GM12891 (cell line): ENCODE results near the gene CSH1.
A peak's percentile ranks its signal among the peaks of the same experiment; 100 is the strongest.
"Not testable (repeated sequence)": the region's sequence is repeated elsewhere in the genome, so short reads cannot be mapped to it uniquely, and the experiment has no call there.

Experiments used
- DNase-seq: peaks from one replicate; pipeline ENCODE4 v3.0.0; 2011; ENCODE audit warnings: low spot score; ENCODE audit not compliant: insufficient read length
- FAIRE-seq: peaks from 2 replicates; lab custom pipeline; 2011; peaks lifted over from hg19 to GRCh38; lab: Jason Lieb, UNC
- PAX5 ChIP-seq: IDR thresholded peaks from 2 replicates; pipeline ENCODE4 v1.6.1; 2011; ENCODE audit warnings: low read length, moderate library complexity, mild to moderate bottlenecking; ENCODE audit not compliant: insufficient read depth, severe bottlenecking
- POLR2A ChIP-seq: IDR thresholded peaks from 2 replicates; pipeline ENCODE4 v1.6.1; 2011; ENCODE audit warnings: low read depth, low read length, control low read depth
- POLR2AphosphoS5 ChIP-seq: IDR thresholded peaks from 2 replicates; pipeline ENCODE4 v1.6.1; 2011; ENCODE audit warnings: low read depth, low read length, control low read depth
- POU2F2 ChIP-seq: IDR thresholded peaks from 2 replicates; pipeline ENCODE4 v1.6.1; 2011; ENCODE audit warnings: low read depth, mild to moderate bottlenecking, control low read depth, low read length, moderate library complexity
- SPI1 ChIP-seq: IDR thresholded peaks from 2 replicates; pipeline ENCODE4 v1.6.1; 2011; ENCODE audit warnings: low read depth, low read length, control low read depth
- TAF1 ChIP-seq: IDR thresholded peaks from 2 replicates; pipeline ENCODE4 v1.6.1; 2011; ENCODE audit warnings: low read depth, low read length, control low read depth

CSH1 gene

GRCh38 chr17:63918305-63918704, 21.9 kb upstream of the CSH1 start:
- TF ChIP-seq POLR2A (no peak), POLR2AphosphoS5 (no peak), SPI1 (no peak), TAF1 (no peak), PAX5 (no peak)
- DNase-seq (no peak), FAIRE-seq (no peak)

- FAIRE-seq (no peak), DNase-seq (no peak)
- TF ChIP-seq POLR2A, result no peak
- no peak for TF ChIP-seq TAF1
- TF ChIP-seq SPI1, result no peak
- TF ChIP-seq PAX5, result no peak
- TF ChIP-seq POLR2AphosphoS5, result no peak
- no peak for TF ChIP-seq POU2F2
Measured at GRCh38 chr17:63917646-63918045, 21.3 kb upstream of the CSH1 start.

GRCh38 chr17:63917206-63917605, 20.8 kb upstream of the CSH1 start:
- DNase-seq, FAIRE-seq: not testable (repeated sequence)

- no peak for TF ChIP-seq TAF1
- TF ChIP-seq SPI1, result no peak
- no peak for TF ChIP-seq PAX5
- no peak for TF ChIP-seq POLR2A
- no peak for TF ChIP-seq POU2F2
- no peak for TF ChIP-seq POLR2AphosphoS5
- FAIRE-seq (no peak), DNase-seq (no peak)
Measured at GRCh38 chr17:63916566-63917185, 20.3 kb upstream of the CSH1 start.

- DNase-seq, result not testable (repeated sequence)
- peak; percentile 93 for FAIRE-seq
Measured at GRCh38 chr17:63915753-63916152, 19.4 kb upstream of the CSH1 start.

GRCh38 chr17:63914471-63914870, 18.1 kb upstream of the CSH1 start:
- FAIRE-seq (no peak), DNase-seq (no peak)
- TF ChIP-seq POU2F2 (no peak), POLR2AphosphoS5 (no peak), POLR2A (no peak), TAF1 (no peak), PAX5 (no peak), SPI1 (no peak)

More at GRCh38 chr17:63915753-63916152, 19.4 kb upstream of the CSH1 start:
- peak; percentile 82 for TF ChIP-seq SPI1

GRCh38 chr17:63911657-63912100, 15.3 kb upstream of the CSH1 start:
- FAIRE-seq (peak; percentile 45), DNase-seq (no peak)
- TF ChIP-seq PAX5 (no peak), TAF1 (no peak), POLR2A (no peak), POLR2AphosphoS5 (no peak), POU2F2 (no peak)

GRCh38 chr17:63911041-63911635, 14.8 kb upstream of the CSH1 start, which contains the start of gene CSHL1:
Gene CSHL1, minus strand, starts transcription at chr17:63911258. Its CDS starts 62 bp downstream, at chr17:63911196.
- no peak for FAIRE-seq

GRCh38 chr17:63910096-63910495, 13.7 kb upstream of the CSH1 start:
- DNase-seq, result no peak
- TF ChIP-seq POLR2A (no peak), POU2F2 (no peak), POLR2AphosphoS5 (no peak), PAX5 (no peak), TAF1 (no peak), SPI1 (no peak)
- no peak for FAIRE-seq

More at GRCh38 chr17:63911041-63911635, 14.8 kb upstream of the CSH1 start, which contains the start of gene CSHL1:
- no peak for DNase-seq
- TF ChIP-seq POLR2A (no peak), POU2F2 (no peak), SPI1 (no peak), TAF1 (no peak)

- FAIRE-seq, DNase-seq: not testable (repeated sequence)
Measured at GRCh38 chr17:63909586-63909985, 13.2 kb upstream of the CSH1 start.

GRCh38 chr17:63907161-63907778, 10.9 kb upstream of the CSH1 start:
- not testable (repeated sequence) for FAIRE-seq, DNase-seq

GRCh38 chr17:63904796-63905195, 8.4 kb upstream of the CSH1 start:
- not testable (repeated sequence) for FAIRE-seq

GRCh38 chr17:63903787-63904201, 7.4 kb upstream of the CSH1 start:
- DNase-seq, FAIRE-seq: not testable (repeated sequence)

More at GRCh38 chr17:63904796-63905195, 8.4 kb upstream of the CSH1 start:
- not testable (repeated sequence) for DNase-seq

GRCh38 chr17:63901971-63902370, 5.6 kb upstream of the CSH1 start:
- not testable (repeated sequence) for FAIRE-seq, DNase-seq
